ENCODE measurements around the gene FARP1. TPM values are rescaled to one million over a fixed set of nuclear protein-coding genes. Genes with fewer than 3 reads are reported as not detected.

The FARP1 gene
- total and polyA plus RNA-seq, 2 of the 8 experiments (the other 6 are each of a cell fraction or from before 2014, with no cell fraction given) = 24.7 to 104 TPM

- no peak for TF ChIP-seq SRF (IDR thresholded peaks at IDR 0.05; ENCODE audit: low read depth, low read length)
Observed at GRCh38 chr13:98452851-98453843, 310.3 kb downstream of the FARP1 start (continued).

Measured in H1 (cell line).